Neural progenitor cell (in vitro differentiated cells): ENCODE results near the gene IGSF10. TPM values are rescaled to one million over a fixed set of nuclear protein-coding genes. Genes with fewer than 3 reads are reported as not detected.

Experiments used
- DNase-seq: peaks from one replicate; pipeline ENCODE4 v3.0.0-alpha.2; 2016; ENCODE audit warnings: low spot score
- H2AFZ ChIP-seq: fragments of 200-600 bp; sonication (generic); replicated peaks from 2 replicates; pipeline ENCODE4 v1.6.1; 2016; ENCODE audit warnings: antibody characterized with exemption
- H3F3A ChIP-seq: fragments of 200-600 bp; sonication (generic); 2 replicates; pipeline ENCODE4 v1.6.1; 2016; ENCODE audit warnings: antibody characterized with exemption, low read depth
- H3K27ac ChIP-seq: fragments of 200-600 bp; sonication (generic); 2 replicates; pipeline ENCODE4 v1.5.1; 2016; ENCODE audit warnings: mild to moderate bottlenecking
- H3K27me3 ChIP-seq: fragments of 200-600 bp; sonication (generic); 2 replicates; pipeline ENCODE4 v1.6.1; 2016; ENCODE audit warnings: mild to moderate bottlenecking, moderate library complexity
- H3K36me3 ChIP-seq: fragments of 200-600 bp; sonication (generic); 2 replicates; pipeline ENCODE4 v1.5.1; 2016
- H3K4me1 ChIP-seq: fragments of 200-600 bp; sonication (generic); 2 replicates; pipeline ENCODE4 v1.6.1; 2016; ENCODE audit warnings: mixed run types
- H3K4me2 ChIP-seq: fragments of 200-600 bp; sonication (generic); 2 replicates; pipeline ENCODE4 v1.6.1; 2016
- H3K4me3 ChIP-seq: fragments of 200-600 bp; sonication (generic); 2 replicates; pipeline ENCODE4 v1.5.1; 2016
- H3K79me2 ChIP-seq: fragments of 200-600 bp; sonication (generic); 2 replicates; pipeline ENCODE4 v1.6.1; 2016; ENCODE audit warnings: low read depth
- H3K9ac ChIP-seq: fragments of 200-600 bp; sonication (generic); 2 replicates; pipeline ENCODE4 v1.6.1; 2016
- H3K9me3 ChIP-seq: fragments of 200-600 bp; sonication (generic); 2 replicates; pipeline ENCODE4 v1.5.1; 2016; ENCODE audit warnings: low read depth
- H4K20me1 ChIP-seq: fragments of 200-600 bp; sonication (generic); 2 replicates; pipeline ENCODE4 v1.6.1; 2016; ENCODE audit warnings: low read depth
- H3K27ac Mint-ChIP-seq: 3 replicates; pipeline ENCODE4 v1.8.0; 2021; ENCODE audit warnings: mixed read lengths
- H3K27me3 Mint-ChIP-seq: 2 replicates; pipeline ENCODE4 v1.8.0; 2022; ENCODE audit warnings: low read depth, mild to moderate bottlenecking, inconsistent platforms, moderate library complexity, mixed read lengths; ENCODE audit not compliant: insufficient read depth
- H3K36me3 Mint-ChIP-seq: 3 replicates; pipeline ENCODE4 v1.8.0; 2021; ENCODE audit warnings: mixed read lengths
- H3K4me1 Mint-ChIP-seq: 3 replicates; pipeline ENCODE4 v1.8.0; 2021; ENCODE audit warnings: mixed read lengths
- H3K4me3 Mint-ChIP-seq: 3 replicates; pipeline ENCODE4 v1.8.0; 2021; ENCODE audit warnings: mild to moderate bottlenecking, moderate library complexity, mixed read lengths
- H3K9me3 Mint-ChIP-seq: 3 replicates; pipeline ENCODE4 v1.8.0; 2020; ENCODE audit warnings: mixed read lengths
- EZH2 ChIP-seq: fragments of 200-600 bp; sonication (generic); IDR thresholded peaks from 2 replicates; pipeline ENCODE4 v1.6.1; 2017; ENCODE audit warnings: antibody characterized with exemption, mild to moderate bottlenecking, moderate library complexity
- EZH2phosphoT487 ChIP-seq: fragments of 200-600 bp; sonication (generic); IDR thresholded peaks from 2 replicates; pipeline ENCODE4 v1.6.1; 2017; ENCODE audit warnings: antibody characterized with exemption
- total RNA-seq: library from RNA; depleted of rRNA; stranded (reverse); fragments of >200 nt; gene quantifications from 2 replicates; pipeline ENCODE4 v1.2.3, GENCODE V29; 2015; ENCODE audit warnings: low replicate concordance
- TF ChIP-seq, protein P1 (sequence below): fragments of 200-600 bp; sonication (generic); IDR thresholded peaks from 2 replicates; pipeline ENCODE4 v1.5.1; 2017; ENCODE audit warnings: antibody characterized with exemption, mild to moderate bottlenecking

Gene IGSF10
- total RNA-seq, 1 donor from 2014 or later, result 0.15 TPM

DNA sequence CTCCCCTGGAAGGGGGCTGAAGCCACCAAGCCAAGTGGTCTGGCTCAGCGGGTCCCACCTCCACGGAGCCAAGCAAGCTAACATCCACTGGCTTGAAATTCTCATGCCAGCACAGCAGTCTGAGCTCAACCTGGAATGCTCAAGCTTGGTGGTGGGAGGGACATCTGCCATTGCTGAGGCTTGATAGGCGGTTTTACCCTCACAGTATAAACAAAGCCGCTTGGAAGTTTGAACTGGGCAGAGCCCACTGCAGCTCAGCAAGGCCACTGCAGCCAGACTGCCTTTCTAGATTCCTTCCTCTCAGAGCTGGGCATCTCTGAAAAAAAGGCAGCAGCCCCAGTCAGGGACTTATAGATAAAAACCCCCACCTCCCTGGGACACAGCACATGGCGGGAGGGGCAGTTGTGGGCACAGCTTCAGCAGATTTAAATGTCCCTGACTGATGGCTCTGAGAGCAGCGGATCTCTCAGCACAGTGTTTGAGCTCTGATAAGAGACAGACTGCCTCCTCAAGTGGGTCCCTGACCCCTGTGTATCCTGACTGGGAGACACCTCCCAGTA is 23.2 kb upstream of the IGSF10 start:
- no peaks in the 10 kb centered on the region for H3K4me1 Mint-ChIP-seq

DNA sequence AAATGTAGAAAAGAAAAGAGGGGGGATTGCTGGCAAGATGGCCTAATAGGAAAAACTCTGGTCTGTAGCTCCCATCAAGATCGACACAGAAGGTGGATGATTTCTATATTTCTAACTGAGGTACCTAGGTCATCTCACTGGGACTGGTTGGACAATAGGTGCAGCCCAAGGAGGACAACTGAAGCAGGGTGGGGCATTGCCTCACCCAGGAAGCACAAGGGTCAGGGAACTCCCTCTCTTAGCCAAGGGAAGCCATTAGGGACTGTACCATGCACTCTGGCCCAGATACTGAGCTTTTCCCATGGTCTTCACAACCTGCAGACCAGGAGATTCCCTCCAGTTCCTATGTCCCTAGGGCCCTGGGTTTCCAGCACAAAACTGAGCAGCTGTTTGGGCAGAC is 22.6 kb upstream of the IGSF10 start:
- Histone ChIP-seq H3K36me3 (no peaks in the 10 kb centered on the region), H3K79me2 (no peaks in the 10 kb centered on the region), H3K9ac (no peak overlapping the region), H3K27me3 (no peaks in the 10 kb centered on the region), H4K20me1 (no peaks in the 10 kb centered on the region), H3K27ac (no peak overlapping the region), H3K4me3 (no peak overlapping the region), H3F3A (no peaks in the 10 kb centered on the region), H3K4me1 (peaks cover 6% of the 10 kb centered on the region), H2AFZ (peak overlapping the region; percentile 68), H3K9me3 (no peaks in the 10 kb centered on the region), H3K4me2 (no peak overlapping the region)
- peaks cover 6% of the 10 kb centered on the region for H3K27me3 Mint-ChIP-seq
- no peak overlapping the region for H3K4me3 Mint-ChIP-seq
- no peaks in the 10 kb centered on the region for H3K36me3 Mint-ChIP-seq
- H3K4me1 Mint-ChIP-seq, result peaks cover 2% of the 10 kb centered on the region
- H3K9me3 Mint-ChIP-seq, result peaks cover 6% of the 10 kb centered on the region
- no peak overlapping the region for H3K27ac Mint-ChIP-seq
- no peak for DNase-seq
- TF ChIP-seq EZH2phosphoT487, result no peak
- TF ChIP-seq, protein P1, sequence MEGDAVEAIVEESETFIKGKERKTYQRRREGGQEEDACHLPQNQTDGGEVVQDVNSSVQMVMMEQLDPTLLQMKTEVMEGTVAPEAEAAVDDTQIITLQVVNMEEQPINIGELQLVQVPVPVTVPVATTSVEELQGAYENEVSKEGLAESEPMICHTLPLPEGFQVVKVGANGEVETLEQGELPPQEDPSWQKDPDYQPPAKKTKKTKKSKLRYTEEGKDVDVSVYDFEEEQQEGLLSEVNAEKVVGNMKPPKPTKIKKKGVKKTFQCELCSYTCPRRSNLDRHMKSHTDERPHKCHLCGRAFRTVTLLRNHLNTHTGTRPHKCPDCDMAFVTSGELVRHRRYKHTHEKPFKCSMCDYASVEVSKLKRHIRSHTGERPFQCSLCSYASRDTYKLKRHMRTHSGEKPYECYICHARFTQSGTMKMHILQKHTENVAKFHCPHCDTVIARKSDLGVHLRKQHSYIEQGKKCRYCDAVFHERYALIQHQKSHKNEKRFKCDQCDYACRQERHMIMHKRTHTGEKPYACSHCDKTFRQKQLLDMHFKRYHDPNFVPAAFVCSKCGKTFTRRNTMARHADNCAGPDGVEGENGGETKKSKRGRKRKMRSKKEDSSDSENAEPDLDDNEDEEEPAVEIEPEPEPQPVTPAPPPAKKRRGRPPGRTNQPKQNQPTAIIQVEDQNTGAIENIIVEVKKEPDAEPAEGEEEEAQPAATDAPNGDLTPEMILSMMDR, result no peak
- no peak for TF ChIP-seq EZH2

More for the DNA sequence above, 23.2 kb upstream of the IGSF10 start:
- Mint-ChIP-seq H3K27ac (no peak overlapping the region), H3K4me3 (no peak overlapping the region), H3K9me3 (peaks cover 6% of the 10 kb centered on the region), H3K36me3 (no peaks in the 10 kb centered on the region), H3K27me3 (peaks cover 6% of the 10 kb centered on the region)
- Histone ChIP-seq H3K4me2 (no peak overlapping the region), H3K36me3 (no peaks in the 10 kb centered on the region), H3K79me2 (no peaks in the 10 kb centered on the region), H2AFZ (peak overlapping the region; percentile 68), H3K4me3 (no peak overlapping the region), H3K27me3 (no peaks in the 10 kb centered on the region), H3K4me1 (peaks cover under 1% of the 10 kb centered on the region), H3F3A (no peaks in the 10 kb centered on the region), H3K9ac (no peak overlapping the region), H3K9me3 (no peaks in the 10 kb centered on the region), H3K27ac (no peak overlapping the region), H4K20me1 (no peaks in the 10 kb centered on the region)
- TF ChIP-seq EZH2 (no peak), EZH2phosphoT487 (no peak)
- TF ChIP-seq, protein P1, result no peak
- peak; percentile 13 for DNase-seq

- Histone ChIP-seq H3K9me3 (no peaks in the 10 kb centered on the region), H3K36me3 (no peaks in the 10 kb centered on the region), H3K4me1 (peaks cover 25% of the 10 kb centered on the region), H4K20me1 (no peaks in the 10 kb centered on the region), H3F3A (no peaks in the 10 kb centered on the region), H3K27ac (no peak overlapping the region), H3K4me2 (no peak overlapping the region), H2AFZ (no peak overlapping the region), H3K27me3 (no peaks in the 10 kb centered on the region), H3K79me2 (no peaks in the 10 kb centered on the region), H3K4me3 (no peak overlapping the region), H3K9ac (no peak overlapping the region)
- Mint-ChIP-seq H3K27ac (no peak overlapping the region), H3K4me1 (peaks cover 12% of the 10 kb centered on the region), H3K4me3 (no peak overlapping the region), H3K36me3 (no peaks in the 10 kb centered on the region), H3K9me3 (peaks cover 6% of the 10 kb centered on the region), H3K27me3 (peaks cover 6% of the 10 kb centered on the region)
- no peak for DNase-seq
- TF ChIP-seq, protein P1, result no peak
- TF ChIP-seq EZH2 (no peak), EZH2phosphoT487 (no peak)
These were observed 19.6 kb upstream of the IGSF10 start for GRCh38 chr3:151480492-151480891.
